ENCODE results near the gene STAT2.
"Not testable (repeated sequence)": the region's sequence is repeated elsewhere in the genome, so short reads cannot be mapped to it uniquely, and the experiment has no call there.

STAT2 gene

GRCh38 chr12:56359851-56360767, at the start of gene STAT2:
Gene STAT2 (minus strand): TSS chr12:56360107. CDS start chr12:56356571, 3,536 bp downstream.
- Histone ChIP-seq H3K9ac (ENCODE audit: low read length) (peak within 1 kb of the TSS; percentile 81), H3K4me2 (ENCODE audit: low read length) (peak within 1 kb of the TSS; percentile 83), H3K9me3 (ENCODE audit: low read length) (no peaks in the 10 kb centered on the region), H3K27ac (ENCODE audit: low read depth, low read length, poor library complexity, severe bottlenecking) (peak within 1 kb of the TSS; percentile 65), H3K27me3 (ENCODE audit: insufficient read depth, low read length) (no peaks in the 10 kb centered on the region), H3K4me3 (ENCODE audit: low read depth, low read length, poor library complexity, severe bottlenecking) (peak within 1 kb of the TSS; percentile 84), H2AFZ (ENCODE audit: low read length) (no peak within 1 kb of the TSS), H4K20me1 (ENCODE audit: insufficient read depth, low read length) (no peaks in the 10 kb centered on the region), H3K79me2 (ENCODE audit: insufficient read depth, low read length) (peaks cover 10% of the 10 kb centered on the region), H3K9me2 (ENCODE audit: low read depth, low read length) (no peaks in the 10 kb centered on the region), H3K4me1 (ENCODE audit: insufficient read depth, low read length, severe bottlenecking) (peaks cover 24% of the 10 kb centered on the region), H3F3A (ENCODE audit: insufficient read depth, low read length) (no peaks in the 10 kb centered on the region), H3K36me3 (ENCODE audit: insufficient read depth, low read length) (peaks cover 12% of the 10 kb centered on the region; the same call in 1 of the 2 replicates)
- TF ChIP-seq EZH2 (IDR thresholded peaks at IDR 0.05; ENCODE audit: borderline replicate concordance, low read length) = no peak
- TF ChIP-seq CTCF (IDR thresholded peaks at IDR 0.05; ENCODE audit: low read length) = no peak

- H3K27ac ChIP-seq (ENCODE audit: low read depth, low read length, poor library complexity, severe bottlenecking) = no peak overlapping the region
- TF ChIP-seq EZH2 (IDR thresholded peaks at IDR 0.05; ENCODE audit: borderline replicate concordance, low read length) (no peak), CTCF (IDR thresholded peaks at IDR 0.05; ENCODE audit: low read length) (no peak)
- no peaks in the 10 kb centered on the region for H3K4me1 ChIP-seq (ENCODE audit: insufficient read depth, low read length, severe bottlenecking)
- H3K9ac ChIP-seq (ENCODE audit: low read length) = no peak overlapping the region
- H3K4me2 ChIP-seq (ENCODE audit: low read length) = no peak overlapping the region
- no peaks in the 10 kb centered on the region for H3F3A ChIP-seq (ENCODE audit: insufficient read depth, low read length)
- H3K79me2 ChIP-seq (ENCODE audit: insufficient read depth, low read length) = no peaks in the 10 kb centered on the region
- H4K20me1 ChIP-seq (ENCODE audit: insufficient read depth, low read length) = no peaks in the 10 kb centered on the region
- H3K9me2 ChIP-seq (ENCODE audit: low read depth, low read length) = no peaks in the 10 kb centered on the region
- peaks cover 21% of the 10 kb centered on the region for H3K36me3 ChIP-seq (ENCODE audit: insufficient read depth, low read length)
- H3K9me3 ChIP-seq (ENCODE audit: low read length) = no peaks in the 10 kb centered on the region
- H2AFZ ChIP-seq (ENCODE audit: low read length) = no peak overlapping the region
- H3K4me3 ChIP-seq (ENCODE audit: low read depth, low read length, poor library complexity, severe bottlenecking) = no peak overlapping the region
- H3K27me3 ChIP-seq (ENCODE audit: insufficient read depth, low read length) = no peaks in the 10 kb centered on the region
Observed at GRCh38 chr12:56408799-56409417, 49.0 kb upstream of the STAT2 start.

- not testable (repeated sequence) for H3K4me2 ChIP-seq (ENCODE audit: low read length); H3K9me2 ChIP-seq (ENCODE audit: low read depth, low read length); H3K27me3 ChIP-seq (ENCODE audit: insufficient read depth, low read length); H3K36me3 ChIP-seq (ENCODE audit: insufficient read depth, low read length); H4K20me1 ChIP-seq (ENCODE audit: insufficient read depth, low read length); H3K4me1 ChIP-seq (ENCODE audit: insufficient read depth, low read length, severe bottlenecking); H3K4me3 ChIP-seq (ENCODE audit: low read depth, low read length, poor library complexity, severe bottlenecking); H2AFZ ChIP-seq (ENCODE audit: low read length); H3F3A ChIP-seq (ENCODE audit: insufficient read depth, low read length); H3K27ac ChIP-seq (ENCODE audit: low read depth, low read length, poor library complexity, severe bottlenecking); H3K9ac ChIP-seq (ENCODE audit: low read length); H3K79me2 ChIP-seq (ENCODE audit: insufficient read depth, low read length); H3K9me3 ChIP-seq (ENCODE audit: low read length)
Observed at GRCh38 chr12:56404227-56404626, 44.3 kb upstream of the STAT2 start.

GRCh38 chr12:56401612-56402011, 41.7 kb upstream of the STAT2 start:
- H3K36me3 ChIP-seq (ENCODE audit: insufficient read depth, low read length); H3K27ac ChIP-seq (ENCODE audit: low read depth, low read length, poor library complexity, severe bottlenecking); H3K9me2 ChIP-seq (ENCODE audit: low read depth, low read length); H3K9ac ChIP-seq (ENCODE audit: low read length); H3K79me2 ChIP-seq (ENCODE audit: insufficient read depth, low read length); H3K27me3 ChIP-seq (ENCODE audit: insufficient read depth, low read length); H3K4me1 ChIP-seq (ENCODE audit: insufficient read depth, low read length, severe bottlenecking); H3K4me2 ChIP-seq (ENCODE audit: low read length); H2AFZ ChIP-seq (ENCODE audit: low read length); H3K4me3 ChIP-seq (ENCODE audit: low read depth, low read length, poor library complexity, severe bottlenecking); H3F3A ChIP-seq (ENCODE audit: insufficient read depth, low read length); H4K20me1 ChIP-seq (ENCODE audit: insufficient read depth, low read length); H3K9me3 ChIP-seq (ENCODE audit: low read length): not testable (repeated sequence)

- not testable (repeated sequence) for H2AFZ ChIP-seq (ENCODE audit: low read length); H3K9me2 ChIP-seq (ENCODE audit: low read depth, low read length); H3K4me2 ChIP-seq (ENCODE audit: low read length); H3K9ac ChIP-seq (ENCODE audit: low read length); H3F3A ChIP-seq (ENCODE audit: insufficient read depth, low read length); H3K36me3 ChIP-seq (ENCODE audit: insufficient read depth, low read length); H3K27me3 ChIP-seq (ENCODE audit: insufficient read depth, low read length); H3K27ac ChIP-seq (ENCODE audit: low read depth, low read length, poor library complexity, severe bottlenecking); H3K79me2 ChIP-seq (ENCODE audit: insufficient read depth, low read length); H4K20me1 ChIP-seq (ENCODE audit: insufficient read depth, low read length); H3K4me1 ChIP-seq (ENCODE audit: insufficient read depth, low read length, severe bottlenecking); H3K9me3 ChIP-seq (ENCODE audit: low read length); H3K4me3 ChIP-seq (ENCODE audit: low read depth, low read length, poor library complexity, severe bottlenecking)
Observed at GRCh38 chr12:56401125-56401524, 41.2 kb upstream of the STAT2 start.

GRCh38 chr12:56399466-56399865, 39.6 kb upstream of the STAT2 start:
- H3K79me2 ChIP-seq (ENCODE audit: insufficient read depth, low read length); H3K27ac ChIP-seq (ENCODE audit: low read depth, low read length, poor library complexity, severe bottlenecking): not testable (repeated sequence)

More at GRCh38 chr12:56399466-56399865, 39.6 kb upstream of the STAT2 start:
- not testable (repeated sequence) for H3F3A ChIP-seq (ENCODE audit: insufficient read depth, low read length); H3K36me3 ChIP-seq (ENCODE audit: insufficient read depth, low read length); H2AFZ ChIP-seq (ENCODE audit: low read length); H3K4me2 ChIP-seq (ENCODE audit: low read length); H3K9me2 ChIP-seq (ENCODE audit: low read depth, low read length); H3K9ac ChIP-seq (ENCODE audit: low read length); H3K9me3 ChIP-seq (ENCODE audit: low read length); H3K4me3 ChIP-seq (ENCODE audit: low read depth, low read length, poor library complexity, severe bottlenecking); H3K4me1 ChIP-seq (ENCODE audit: insufficient read depth, low read length, severe bottlenecking); H4K20me1 ChIP-seq (ENCODE audit: insufficient read depth, low read length); H3K27me3 ChIP-seq (ENCODE audit: insufficient read depth, low read length)
